Activated T-helper 9 cell treated with anti-CD3 and anti-CD28 coated beads, Interleukin-2, amount 50 U/mL, for 16 hours (primary cell): ENCODE results near the gene DHX58.
A peak's percentile ranks its signal among the peaks of the same experiment; 100 is the strongest.
"Not testable (repeated sequence)": the region's sequence is repeated elsewhere in the genome, so short reads cannot be mapped to it uniquely, and the experiment has no call there.

ENCODE experiments used
- DNase-seq: peaks from one replicate; pipeline ENCODE4 v3.0.0-alpha.2; 2020; ENCODE audit warnings: low read depth

Gene DHX58

GRCh38 chr17:42112552-42113176 is at the start of gene DHX58:
TSS of gene DHX58 (minus strand) at chr17:42112714. CDS start at chr17:42111892, 822 bp downstream.
- peak; percentile 58 for DNase-seq

- no peak for DNase-seq
These were observed 48.0 kb upstream of the DHX58 start for GRCh38 chr17:42160531-42160910.

- no peak for DNase-seq
These were observed 47.4 kb upstream of the DHX58 start for GRCh38 chr17:42159796-42160530.

- no peak for DNase-seq
These were observed 43.1 kb upstream of the DHX58 start for GRCh38 chr17:42155614-42156045.

- DNase-seq: no peak
These were observed 41.6 kb upstream of the DHX58 start for GRCh38 chr17:42153919-42154742.

- no peak for DNase-seq
These were observed 34.5 kb upstream of the DHX58 start for GRCh38 chr17:42146911-42147607.

- DNase-seq: not testable (repeated sequence)
These were observed 30.6 kb upstream of the DHX58 start for GRCh38 chr17:42143138-42143537.

GRCh38 chr17:42142371-42142896 is 29.9 kb upstream of the DHX58 start:
- DNase-seq: no peak

GRCh38 chr17:42141382-42141781 is 28.9 kb upstream of the DHX58 start:
- no peak for DNase-seq

- DNase-seq: not testable (repeated sequence)
These were observed 28.2 kb upstream of the DHX58 start for GRCh38 chr17:42140690-42141089.

- DNase-seq: no peak
These were observed 26.4 kb upstream of the DHX58 start for GRCh38 chr17:42138749-42139492.

GRCh38 chr17:42136654-42137051 is 24.1 kb upstream of the DHX58 start:
- no peak for DNase-seq

- DNase-seq: no peak
These were observed 23.4 kb upstream of the DHX58 start for GRCh38 chr17:42135664-42136653.

- no peak for DNase-seq
These were observed 22.6 kb upstream of the DHX58 start for GRCh38 chr17:42135151-42135550.

- DNase-seq: no peak
These were observed 21.0 kb upstream of the DHX58 start for GRCh38 chr17:42133461-42134041.

GRCh38 chr17:42132941-42133340 is 20.4 kb upstream of the DHX58 start:
- DNase-seq: no peak

- DNase-seq: no peak
These were observed 19.5 kb upstream of the DHX58 start for GRCh38 chr17:42131981-42132432.

GRCh38 chr17:42131232-42131631 is 18.7 kb upstream of the DHX58 start:
- no peak for DNase-seq

GRCh38 chr17:42130310-42130936 is 17.9 kb upstream of the DHX58 start:
- DNase-seq: no peak
